ENCODE measurements around the gene CD19.

The CD19 gene

DNA sequence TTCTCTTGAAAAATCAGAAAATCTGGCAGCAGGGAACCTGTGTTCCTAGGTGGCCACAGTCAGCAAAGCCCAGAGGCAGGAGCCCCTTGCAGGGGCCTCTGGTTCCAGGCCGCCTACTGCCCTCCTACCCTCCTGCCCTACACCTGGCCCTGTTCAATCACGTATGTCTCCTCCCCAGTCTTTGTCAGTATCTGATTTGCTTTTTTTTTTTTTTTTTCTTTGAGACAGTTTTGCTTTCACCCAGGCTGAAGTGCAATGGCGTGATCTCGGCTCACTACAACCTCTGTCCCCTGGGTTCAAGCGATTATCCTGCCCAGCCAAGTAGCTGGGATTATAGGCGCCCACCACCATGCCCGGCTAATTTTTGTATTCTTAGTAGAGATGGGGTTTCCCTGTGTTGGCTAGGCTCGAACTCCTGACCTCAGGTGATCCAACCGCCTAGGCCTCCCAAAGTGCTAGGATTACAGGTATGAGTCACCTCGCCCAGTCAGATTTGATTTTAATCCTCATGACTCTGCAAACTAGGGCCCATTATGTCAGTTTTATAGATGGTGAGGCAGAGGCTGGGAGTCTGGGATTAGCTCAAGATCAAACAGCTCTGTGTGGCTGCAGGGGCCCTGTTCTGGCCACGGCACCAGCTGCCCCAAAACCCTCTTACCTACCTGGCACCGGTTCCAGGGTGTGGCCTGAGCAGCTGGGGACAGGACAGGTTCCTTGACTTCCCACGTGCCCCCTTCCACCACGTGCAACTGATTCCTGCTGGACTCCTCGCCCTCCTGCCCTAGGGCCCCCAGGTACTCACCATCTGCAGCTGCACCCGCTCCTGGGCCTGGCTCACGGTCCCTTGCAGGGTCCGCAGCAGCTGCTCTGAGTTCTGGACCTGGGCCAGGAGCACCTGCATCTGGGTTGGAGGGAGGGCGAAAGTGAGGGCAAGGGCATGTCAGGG, 21.4 kb upstream of the CD19 start:
- H3K4me3 ChIP-seq (ENCODE audit: low read depth, low read length) = no peak overlapping the region
- TF ChIP-seq, protein P1, sequence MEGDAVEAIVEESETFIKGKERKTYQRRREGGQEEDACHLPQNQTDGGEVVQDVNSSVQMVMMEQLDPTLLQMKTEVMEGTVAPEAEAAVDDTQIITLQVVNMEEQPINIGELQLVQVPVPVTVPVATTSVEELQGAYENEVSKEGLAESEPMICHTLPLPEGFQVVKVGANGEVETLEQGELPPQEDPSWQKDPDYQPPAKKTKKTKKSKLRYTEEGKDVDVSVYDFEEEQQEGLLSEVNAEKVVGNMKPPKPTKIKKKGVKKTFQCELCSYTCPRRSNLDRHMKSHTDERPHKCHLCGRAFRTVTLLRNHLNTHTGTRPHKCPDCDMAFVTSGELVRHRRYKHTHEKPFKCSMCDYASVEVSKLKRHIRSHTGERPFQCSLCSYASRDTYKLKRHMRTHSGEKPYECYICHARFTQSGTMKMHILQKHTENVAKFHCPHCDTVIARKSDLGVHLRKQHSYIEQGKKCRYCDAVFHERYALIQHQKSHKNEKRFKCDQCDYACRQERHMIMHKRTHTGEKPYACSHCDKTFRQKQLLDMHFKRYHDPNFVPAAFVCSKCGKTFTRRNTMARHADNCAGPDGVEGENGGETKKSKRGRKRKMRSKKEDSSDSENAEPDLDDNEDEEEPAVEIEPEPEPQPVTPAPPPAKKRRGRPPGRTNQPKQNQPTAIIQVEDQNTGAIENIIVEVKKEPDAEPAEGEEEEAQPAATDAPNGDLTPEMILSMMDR (IDR thresholded peaks at IDR 0.05; ENCODE audit: low read depth, low read length) = no peak
- H3K36me3 ChIP-seq = peaks cover 31% of the 10 kb centered on the region
- DNase-seq = peak; percentile 89
- H3K9me3 ChIP-seq (ENCODE audit: severe bottlenecking) = no peaks in the 10 kb centered on the region
- H3K27me3 ChIP-seq (ENCODE audit: insufficient read depth, low read depth, severe bottlenecking) = no peaks in the 10 kb centered on the region
- H3K27ac ChIP-seq = peak overlapping the region; percentile 88

DNA sequence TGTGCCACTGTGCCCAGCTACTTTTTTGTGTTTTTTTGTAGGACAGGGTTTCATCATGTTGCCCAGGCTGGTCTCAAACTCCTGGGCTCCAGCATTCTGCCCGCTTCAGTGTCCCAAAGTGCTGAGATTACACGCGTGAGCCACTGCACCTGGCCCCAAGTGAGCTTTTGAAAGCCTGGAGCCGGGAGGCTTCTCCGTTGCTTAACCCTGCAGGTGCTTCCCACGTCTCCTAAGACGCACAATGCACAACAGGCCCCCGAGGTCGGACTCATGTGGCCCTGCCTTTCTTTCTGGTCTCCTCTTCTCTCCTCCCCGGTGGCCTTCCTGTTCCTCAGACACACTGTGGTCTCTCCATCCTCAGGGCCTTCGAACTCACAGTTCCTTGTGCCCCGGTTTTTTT, 19.2 kb upstream of the CD19 start:
- Histone ChIP-seq H3K27ac (no peak overlapping the region), H3K9me3 (ENCODE audit: severe bottlenecking) (no peaks in the 10 kb centered on the region), H3K4me3 (ENCODE audit: low read depth, low read length) (no peak overlapping the region), H3K27me3 (ENCODE audit: insufficient read depth, low read depth, severe bottlenecking) (no peaks in the 10 kb centered on the region), H3K36me3 (peaks cover 32% of the 10 kb centered on the region)
- DNase-seq = no peak
- TF ChIP-seq, protein P1 (IDR thresholded peaks at IDR 0.05; ENCODE audit: low read depth, low read length) = no peak

DNA sequence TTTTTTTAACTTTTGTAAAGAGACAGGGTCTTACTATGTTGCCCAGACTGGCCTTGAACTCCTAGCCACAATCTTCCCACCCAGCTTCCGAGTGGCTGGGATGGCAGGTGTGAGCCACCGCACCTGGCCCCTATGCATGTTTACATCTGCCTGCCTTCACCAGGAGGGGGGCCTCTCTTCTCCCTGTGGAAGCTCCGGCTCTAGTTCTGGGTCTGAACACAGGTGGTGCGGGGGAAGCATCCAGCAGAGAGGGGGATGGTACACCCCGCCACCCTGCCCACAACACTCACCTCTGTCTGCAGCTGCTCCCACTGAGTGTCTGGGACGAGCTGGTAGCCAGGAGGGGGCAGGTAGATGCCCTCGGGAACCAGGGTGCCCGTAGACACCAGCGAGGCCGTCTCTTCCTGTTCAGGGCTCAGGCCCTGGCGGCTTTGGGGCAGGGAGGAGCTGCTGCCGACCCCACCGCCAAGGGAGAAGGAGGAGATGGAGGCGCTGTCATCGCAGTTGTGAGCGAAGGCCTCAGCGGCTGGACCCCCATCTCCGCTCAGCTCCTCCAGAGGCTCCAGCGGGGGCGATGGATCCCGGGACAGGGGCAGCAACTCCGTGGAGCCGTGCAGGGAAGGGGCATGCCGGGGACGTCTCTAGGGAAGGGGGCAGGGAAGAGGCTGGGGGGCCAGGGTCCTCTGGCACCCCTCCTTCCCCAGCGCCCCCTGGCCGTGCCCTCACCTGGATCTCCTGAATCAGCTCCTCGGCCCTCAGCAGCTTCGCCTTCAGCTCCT, 17.6 kb upstream of the CD19 start:
- H3K27ac ChIP-seq = no peak overlapping the region
- peaks cover 29% of the 10 kb centered on the region for H3K36me3 ChIP-seq
- DNase-seq = no peak
- H3K4me3 ChIP-seq (ENCODE audit: low read depth, low read length) = no peak overlapping the region
- TF ChIP-seq, protein P1 (IDR thresholded peaks at IDR 0.05; ENCODE audit: low read depth, low read length) = no peak
- H3K9me3 ChIP-seq (ENCODE audit: severe bottlenecking) = no peaks in the 10 kb centered on the region
- no peaks in the 10 kb centered on the region for H3K27me3 ChIP-seq (ENCODE audit: insufficient read depth, low read depth, severe bottlenecking)

GRCh38 chr16:28915181-28915580, 16.6 kb upstream of the CD19 start:
- Histone ChIP-seq H3K27ac (no peak overlapping the region), H3K9me3 (ENCODE audit: severe bottlenecking) (no peaks in the 10 kb centered on the region), H3K4me3 (ENCODE audit: low read depth, low read length) (no peak overlapping the region), H3K36me3 (peaks cover 33% of the 10 kb centered on the region), H3K27me3 (ENCODE audit: insufficient read depth, low read depth, severe bottlenecking) (no peaks in the 10 kb centered on the region)
- no peak for DNase-seq
- TF ChIP-seq, protein P1 (IDR thresholded peaks at IDR 0.05; ENCODE audit: low read depth, low read length) = no peak

DNA sequence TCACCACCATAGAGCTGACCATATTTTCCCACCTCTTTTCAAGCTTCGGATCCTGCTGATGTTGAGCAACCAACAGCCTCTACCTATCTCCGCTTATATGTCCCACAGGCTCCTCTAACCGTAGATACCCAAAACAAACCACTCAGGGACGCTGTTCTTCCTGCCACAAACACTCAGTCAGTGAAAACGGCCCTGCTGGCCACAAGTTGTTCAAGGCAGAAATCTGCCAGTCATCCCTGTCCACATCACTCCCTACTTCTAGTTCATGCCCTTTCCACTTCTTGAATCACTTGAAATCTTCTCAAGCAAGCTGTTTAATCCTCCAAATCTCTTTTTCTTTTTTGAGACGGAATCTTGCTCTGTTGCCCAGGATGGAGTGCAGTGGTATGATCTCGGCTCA, 14.7 kb upstream of the CD19 start:
- no peaks in the 10 kb centered on the region for H3K27me3 ChIP-seq (ENCODE audit: insufficient read depth, low read depth, severe bottlenecking)
- H3K4me3 ChIP-seq (ENCODE audit: low read depth, low read length) = no peak overlapping the region
- H3K27ac ChIP-seq = peak overlapping the region; percentile 43; the same call in 1 of the 2 replicates
- H3K36me3 ChIP-seq = peaks cover 33% of the 10 kb centered on the region
- no peaks in the 10 kb centered on the region for H3K9me3 ChIP-seq (ENCODE audit: severe bottlenecking)
- TF ChIP-seq, protein P1 (IDR thresholded peaks at IDR 0.05; ENCODE audit: low read depth, low read length) = peak; percentile 34; the same call in 1 of the 2 replicates
- DNase-seq = no peak

Measured in WERI-Rb-1 (cell line).